Caco-2 (cell line): ENCODE measurements around the gene KRTAP10-4. TPM values are rescaled to one million over a fixed set of nuclear protein-coding genes. Genes with fewer than 3 reads are reported as not detected.
A peak's percentile ranks its signal among the peaks of the same experiment; 100 is the strongest.

Experiments
- BruUV-seq: library from RNA; stranded (reverse); fragments of 400-500 nt; replicated peaks from 2 replicates; lab custom pipeline; 2021; lab: Mats Ljungman, UMichigan
- CTCF ChIA-PET: fragments of 300-600 bp; sonication (Branson Sonifier 250); formaldehyde crosslinking; loops from one replicate; lab custom pipeline; 2022; ENCODE audit warnings: antibody characterized with exemption; lab: Charles Lee
- POLR2A ChIA-PET: fragments of 300-600 bp; sonication (Branson Sonifier 250); formaldehyde crosslinking; loops from one replicate; lab custom pipeline; 2022; ENCODE audit warnings: antibody characterized with exemption; lab: Charles Lee
- DNase-seq, 2 experiments: peaks; one replicate each; pipeline versions ENCODE4 v3.0.0 to v3.0.0-alpha.2; 2020 to 2022
- H3K27me3 ChIP-seq: replicated peaks from 2 replicates; pipeline ENCODE4 v1.6.0; 2011; ENCODE audit warnings: low read length; ENCODE audit not compliant: control insufficient read depth, insufficient read depth
- H3K36me3 ChIP-seq: 2 replicates; pipeline ENCODE4 v1.5.1; 2011; ENCODE audit warnings: low read length; ENCODE audit not compliant: control insufficient read depth, insufficient read depth
- H3K4me1 ChIP-seq: fragments of 250-450 bp; sonication (Bioruptor Pico); 2 replicates; pipeline ENCODE4 v1.5.1; 2020; ENCODE audit warnings: mild to moderate bottlenecking
- H3K4me3 ChIP-seq: 2 replicates; pipeline ENCODE4 v1.5.1; 2011; ENCODE audit warnings: low read depth, mild to moderate bottlenecking, control low read depth, low read length
- H3K9me3 ChIP-seq: fragments of 250-450 bp; sonication (Bioruptor Pico); 2 replicates; pipeline ENCODE4 v1.5.1; 2020; ENCODE audit warnings: mild to moderate bottlenecking, moderate library complexity
- H3K27ac Mint-ChIP-seq: one replicate; pipeline ENCODE4 v1.8.0; 2022; ENCODE audit warnings: mixed read lengths; ENCODE audit not compliant: unreplicated experiment
- H3K27me3 Mint-ChIP-seq: one replicate; pipeline ENCODE4 v1.8.0; 2022; ENCODE audit warnings: mixed read lengths; ENCODE audit not compliant: insufficient read depth, unreplicated experiment
- H3K36me3 Mint-ChIP-seq: one replicate; pipeline ENCODE4 v1.8.0; 2022; ENCODE audit warnings: mild to moderate bottlenecking, mixed read lengths; ENCODE audit not compliant: insufficient read depth, unreplicated experiment
- H3K4me1 Mint-ChIP-seq: one replicate; pipeline ENCODE4 v1.8.0; 2022; ENCODE audit warnings: low read depth, mixed read lengths; ENCODE audit not compliant: unreplicated experiment
- H3K4me3 Mint-ChIP-seq: one replicate; pipeline ENCODE4 v1.8.0; 2022; ENCODE audit warnings: mild to moderate bottlenecking, moderate library complexity, mixed read lengths; ENCODE audit not compliant: unreplicated experiment
- H3K9me3 Mint-ChIP-seq: one replicate; pipeline ENCODE4 v1.8.0; 2022; ENCODE audit warnings: mixed read lengths; ENCODE audit not compliant: unreplicated experiment
- intact Hi-C: fragments of 100-400 bp; cut with micrococcal nuclease; formaldehyde crosslinking; loops from one replicate; pipeline ENCODE4 v1.10.0; 2022; ENCODE audit not compliant: unreplicated experiment
- total RNA-seq: library from RNA; stranded (reverse); gene quantifications from 2 replicates; pipeline ENCODE4 v1.2.3, GENCODE V29; 2022
- TF ChIP-seq, protein P1 (sequence below), 2 experiments: fragments of 200-600 bp in 1 of 2; IDR thresholded peaks; 1 replicate in 1 of 2; 2 replicates in 1 of 2; pipeline versions ENCODE4 v1.5.1 to v1.8.0; 2011 to 2022; ENCODE audit warnings: antibody characterized with exemption in 1 of 2, control low read depth in 1 of 2, inconsistent platforms in 1 of 2, low read depth in 1 of 2, low read length in 1 of 2, mild to moderate bottlenecking in 1 of 2, moderate library complexity in 1 of 2; ENCODE audit not compliant: insufficient read depth in 1 of 2, severe bottlenecking in 1 of 2, unreplicated experiment in 1 of 2

KRTAP10-4 gene
- total RNA-seq, 1 experiment from 2014 or later = not detected

DNA sequence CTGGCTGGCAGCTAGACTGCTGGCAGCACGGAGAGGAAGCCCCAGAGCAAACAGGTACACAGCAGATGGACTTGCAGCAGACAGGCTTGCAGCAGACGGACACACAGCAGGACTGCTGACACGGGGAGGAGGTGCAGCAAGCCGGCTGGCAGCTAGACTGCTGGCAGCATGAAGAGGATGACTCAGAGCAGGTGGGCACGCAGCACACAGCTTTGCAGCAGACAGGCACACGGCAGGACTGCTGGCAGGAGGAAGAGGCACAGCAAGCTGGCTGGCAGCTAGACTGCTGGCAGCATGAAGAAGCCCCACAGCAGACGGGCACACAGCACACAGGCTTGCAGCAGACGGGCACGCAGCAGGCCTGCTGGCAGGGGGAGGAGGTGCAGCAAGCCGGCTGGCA, 22.7 kb upstream of the KRTAP10-4 start:
- Histone ChIP-seq H3K4me3 (no peak overlapping the region), H3K27me3 (no peaks in the 10 kb centered on the region; the same call in 1 of the 2 replicates), H3K9me3 (peaks cover 6% of the 10 kb centered on the region), H3K4me1 (0 out of 2 replicates have a peak, but pooled peaks cover 3% of the 10 kb centered on the region), H3K36me3 (no peaks in the 10 kb centered on the region)
- Mint-ChIP-seq H3K27ac (peak overlapping the region; percentile 59), H3K9me3 (peaks cover 18% of the 10 kb centered on the region), H3K27me3 (peaks cover 5% of the 10 kb centered on the region), H3K36me3 (no peaks in the 10 kb centered on the region), H3K4me1 (no peaks in the 10 kb centered on the region), H3K4me3 (no peak overlapping the region)
- DNase-seq = no peak
- CTCF ChIA-PET = interaction anchor here (0.7 kb wide), 1 partner anchor 77 kb away, joined by 3 read pairs; no protein-coding TSS in a partner anchor
- intact Hi-C loops = no loop called here
- TF ChIP-seq, protein P1, sequence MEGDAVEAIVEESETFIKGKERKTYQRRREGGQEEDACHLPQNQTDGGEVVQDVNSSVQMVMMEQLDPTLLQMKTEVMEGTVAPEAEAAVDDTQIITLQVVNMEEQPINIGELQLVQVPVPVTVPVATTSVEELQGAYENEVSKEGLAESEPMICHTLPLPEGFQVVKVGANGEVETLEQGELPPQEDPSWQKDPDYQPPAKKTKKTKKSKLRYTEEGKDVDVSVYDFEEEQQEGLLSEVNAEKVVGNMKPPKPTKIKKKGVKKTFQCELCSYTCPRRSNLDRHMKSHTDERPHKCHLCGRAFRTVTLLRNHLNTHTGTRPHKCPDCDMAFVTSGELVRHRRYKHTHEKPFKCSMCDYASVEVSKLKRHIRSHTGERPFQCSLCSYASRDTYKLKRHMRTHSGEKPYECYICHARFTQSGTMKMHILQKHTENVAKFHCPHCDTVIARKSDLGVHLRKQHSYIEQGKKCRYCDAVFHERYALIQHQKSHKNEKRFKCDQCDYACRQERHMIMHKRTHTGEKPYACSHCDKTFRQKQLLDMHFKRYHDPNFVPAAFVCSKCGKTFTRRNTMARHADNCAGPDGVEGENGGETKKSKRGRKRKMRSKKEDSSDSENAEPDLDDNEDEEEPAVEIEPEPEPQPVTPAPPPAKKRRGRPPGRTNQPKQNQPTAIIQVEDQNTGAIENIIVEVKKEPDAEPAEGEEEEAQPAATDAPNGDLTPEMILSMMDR (IDR thresholded peaks at IDR 0.05; ENCODE audit: insufficient read depth in 1 of 2, low read depth in 1 of 2, low read length in 1 of 2, severe bottlenecking in 1 of 2, unreplicated experiment in 1 of 2) = no peak
- POLR2A ChIA-PET = no interaction called here
- BruUV-seq = no TSS peak

DNA sequence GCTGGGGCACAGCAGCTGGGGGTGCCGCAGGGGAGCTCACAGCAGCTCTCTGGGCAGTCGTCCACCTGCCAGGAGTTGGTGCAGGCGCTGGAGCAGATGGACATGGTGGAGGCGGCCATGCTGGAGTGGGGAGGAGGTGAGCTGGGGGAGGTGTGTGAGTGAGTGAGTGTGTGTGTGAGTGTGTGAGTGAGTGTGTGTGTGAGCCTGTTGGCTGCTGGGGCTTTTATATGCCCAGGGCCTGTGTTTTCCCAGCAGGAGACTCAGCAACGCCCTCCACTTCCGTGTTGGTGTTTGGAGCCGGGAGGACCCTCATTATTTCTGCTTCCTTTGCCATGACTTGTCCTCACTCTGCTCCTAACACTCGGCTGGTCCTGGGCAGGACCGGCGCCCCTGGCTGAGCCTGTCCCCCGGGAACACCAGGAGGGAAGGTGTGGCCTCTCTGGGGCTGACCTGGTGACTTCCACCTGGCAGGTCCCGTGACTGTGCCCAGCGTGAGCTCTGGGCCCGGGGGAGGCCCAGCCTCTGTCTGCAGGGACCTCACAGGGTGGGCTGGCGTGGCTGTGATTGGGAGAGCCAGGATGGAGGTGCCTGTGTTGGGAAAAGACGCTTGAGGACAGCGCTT, 22.1 kb upstream of the KRTAP10-4 start, which contains the start of gene KRTAP10-2:
Gene KRTAP10-2 (minus strand): TSS at position 166 of the 622 bp plus-strand sequence. CDS start 47 bp downstream, at position 119.
- POLR2A ChIA-PET = no interaction called here
- TF ChIP-seq, protein P1 (IDR thresholded peaks at IDR 0.05; ENCODE audit: insufficient read depth in 1 of 2, low read depth in 1 of 2, low read length in 1 of 2, severe bottlenecking in 1 of 2, unreplicated experiment in 1 of 2) = no peak
- Histone ChIP-seq H3K27me3 (no peaks in the 10 kb centered on the region; the same call in 1 of the 2 replicates), H3K9me3 (peaks cover 6% of the 10 kb centered on the region), H3K4me1 (0 out of 2 replicates have a peak, but pooled peaks cover 3% of the 10 kb centered on the region), H3K4me3 (no peak within 1 kb of the TSS), H3K36me3 (no peaks in the 10 kb centered on the region)
- CTCF ChIA-PET = no interaction called here
- intact Hi-C loops = no loop called here
- H3K4me3 Mint-ChIP-seq = no peak within 1 kb of the TSS
- peaks cover 17% of the 10 kb centered on the region for H3K9me3 Mint-ChIP-seq
- no peaks in the 10 kb centered on the region for H3K36me3 Mint-ChIP-seq
- BruUV-seq = no TSS peak
- H3K4me1 Mint-ChIP-seq = no peaks in the 10 kb centered on the region
- no peak for DNase-seq
- H3K27me3 Mint-ChIP-seq = peaks cover 6% of the 10 kb centered on the region
- peak within 1 kb of the TSS; percentile 59 for H3K27ac Mint-ChIP-seq

DNA sequence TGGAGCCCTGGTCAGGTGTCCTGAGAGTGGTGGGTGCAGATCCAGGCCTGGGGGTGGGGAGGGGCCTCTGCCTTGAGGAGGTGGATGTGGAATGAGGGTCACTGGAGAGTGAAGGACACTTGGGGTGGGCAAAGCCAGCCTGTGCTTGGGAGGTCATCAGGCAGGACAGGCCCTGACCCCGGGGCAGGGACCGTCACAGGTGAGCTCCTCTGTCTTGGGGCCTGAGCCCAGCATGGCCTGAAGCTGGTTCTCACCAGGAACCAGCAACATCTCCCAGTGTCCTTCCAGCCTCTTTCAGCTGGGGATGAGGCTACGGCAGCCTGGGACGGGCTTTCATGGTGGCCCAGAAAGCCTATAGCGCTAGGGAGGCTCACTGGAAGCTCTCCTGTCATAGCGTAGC, 21.4 kb upstream of the KRTAP10-4 start:
- TF ChIP-seq, protein P1 (IDR thresholded peaks at IDR 0.05; ENCODE audit: insufficient read depth in 1 of 2, low read depth in 1 of 2, low read length in 1 of 2, severe bottlenecking in 1 of 2, unreplicated experiment in 1 of 2) = no peak
- Mint-ChIP-seq H3K36me3 (no peaks in the 10 kb centered on the region), H3K4me1 (no peaks in the 10 kb centered on the region), H3K27me3 (peaks cover 8% of the 10 kb centered on the region), H3K27ac (no peak overlapping the region), H3K9me3 (peaks cover 10% of the 10 kb centered on the region), H3K4me3 (no peak overlapping the region)
- H3K4me1 ChIP-seq = 0 out of 2 replicates have a peak, but pooled peaks cover 3% of the 10 kb centered on the region
- no peak overlapping the region for H3K4me3 ChIP-seq
- no peaks in the 10 kb centered on the region; the same call in 1 of the 2 replicates for H3K27me3 ChIP-seq
- no peaks in the 10 kb centered on the region for H3K36me3 ChIP-seq
- ChIA-PET POLR2A (no interaction called here), CTCF (interaction anchor here (0.9 kb wide), 1 partner anchor 11 kb away, joined by 3 read pairs; no protein-coding TSS in a partner anchor)
- intact Hi-C loops = no loop called here
- peaks cover 1% of the 10 kb centered on the region; the same call in 1 of the 2 replicates for H3K9me3 ChIP-seq
- DNase-seq = no peak
- no TSS peak for BruUV-seq
